ENCODE measurements around the gene LASP1NB.

DNA sequence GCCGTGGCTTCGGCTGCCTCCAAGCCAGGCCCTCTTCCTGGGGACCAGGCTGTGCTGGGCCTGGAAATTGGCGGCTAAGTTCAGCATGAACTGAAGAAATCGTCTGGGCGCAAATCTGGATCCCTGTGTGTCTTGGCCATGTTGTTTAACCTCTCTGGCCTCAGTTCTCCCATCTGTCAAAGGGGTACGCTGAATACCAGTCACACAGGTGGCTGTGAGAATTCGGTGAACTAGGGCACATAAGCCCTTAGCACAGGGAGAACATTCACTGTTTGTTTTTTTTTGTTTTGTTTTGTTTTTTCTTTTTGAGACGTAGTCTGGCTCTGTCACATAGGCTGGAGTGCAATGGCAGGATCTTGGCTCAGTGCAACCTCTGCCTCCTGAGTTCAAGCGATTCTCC lies 36.6 kb upstream of the LASP1NB start:
- TF ChIP-seq CTCF (IDR thresholded peaks at IDR 0.05; ENCODE audit: insufficient read depth, low read length) (no peak), POLR2AphosphoS5 (IDR thresholded peaks at IDR 0.05; ENCODE audit: low read depth) (no peak), GABPA (IDR thresholded peaks at IDR 0.05; ENCODE audit: low read depth) (no peak), SPI1 (IDR thresholded peaks at IDR 0.05; ENCODE audit: borderline replicate concordance, low read depth) (no peak)
- TF ChIP-seq, protein P1, sequence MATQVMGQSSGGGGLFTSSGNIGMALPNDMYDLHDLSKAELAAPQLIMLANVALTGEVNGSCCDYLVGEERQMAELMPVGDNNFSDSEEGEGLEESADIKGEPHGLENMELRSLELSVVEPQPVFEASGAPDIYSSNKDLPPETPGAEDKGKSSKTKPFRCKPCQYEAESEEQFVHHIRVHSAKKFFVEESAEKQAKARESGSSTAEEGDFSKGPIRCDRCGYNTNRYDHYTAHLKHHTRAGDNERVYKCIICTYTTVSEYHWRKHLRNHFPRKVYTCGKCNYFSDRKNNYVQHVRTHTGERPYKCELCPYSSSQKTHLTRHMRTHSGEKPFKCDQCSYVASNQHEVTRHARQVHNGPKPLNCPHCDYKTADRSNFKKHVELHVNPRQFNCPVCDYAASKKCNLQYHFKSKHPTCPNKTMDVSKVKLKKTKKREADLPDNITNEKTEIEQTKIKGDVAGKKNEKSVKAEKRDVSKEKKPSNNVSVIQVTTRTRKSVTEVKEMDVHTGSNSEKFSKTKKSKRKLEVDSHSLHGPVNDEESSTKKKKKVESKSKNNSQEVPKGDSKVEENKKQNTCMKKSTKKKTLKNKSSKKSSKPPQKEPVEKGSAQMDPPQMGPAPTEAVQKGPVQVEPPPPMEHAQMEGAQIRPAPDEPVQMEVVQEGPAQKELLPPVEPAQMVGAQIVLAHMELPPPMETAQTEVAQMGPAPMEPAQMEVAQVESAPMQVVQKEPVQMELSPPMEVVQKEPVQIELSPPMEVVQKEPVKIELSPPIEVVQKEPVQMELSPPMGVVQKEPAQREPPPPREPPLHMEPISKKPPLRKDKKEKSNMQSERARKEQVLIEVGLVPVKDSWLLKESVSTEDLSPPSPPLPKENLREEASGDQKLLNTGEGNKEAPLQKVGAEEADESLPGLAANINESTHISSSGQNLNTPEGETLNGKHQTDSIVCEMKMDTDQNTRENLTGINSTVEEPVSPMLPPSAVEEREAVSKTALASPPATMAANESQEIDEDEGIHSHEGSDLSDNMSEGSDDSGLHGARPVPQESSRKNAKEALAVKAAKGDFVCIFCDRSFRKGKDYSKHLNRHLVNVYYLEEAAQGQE (IDR thresholded peaks at IDR 0.05; ENCODE audit: insufficient replicate concordance, low read depth): no peak

Data from HL-60 (cell line).